ENCODE results near the gene COTL1. TPM values are rescaled to one million over a fixed set of nuclear protein-coding genes. Genes with fewer than 3 reads are reported as not detected.

Gene COTL1
- total and polyA plus RNA-seq, 2 experiments from 2014 or later, result 144 to 370 TPM

DNA sequence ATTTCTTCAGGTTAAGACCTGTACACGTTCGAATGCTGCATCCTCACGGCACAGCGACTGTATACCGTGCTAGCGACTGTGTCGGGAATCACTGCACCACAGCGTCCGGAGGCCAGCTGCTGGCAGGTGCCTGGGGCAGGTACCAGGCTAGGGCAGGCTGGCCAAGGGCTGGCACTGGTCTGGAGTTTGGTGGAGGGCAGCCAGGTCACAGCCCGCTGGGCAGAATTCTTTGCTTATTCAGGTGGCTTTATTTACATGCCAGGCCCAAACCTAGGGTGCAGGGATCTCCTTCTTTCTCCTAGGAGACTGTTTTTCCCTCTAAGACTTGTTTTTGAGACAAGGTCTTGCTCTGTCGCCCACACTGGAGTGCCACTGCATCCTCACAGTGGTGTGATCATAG lies 37.9 kb downstream of the COTL1 start:
- Histone ChIP-seq H4K20me1 (ENCODE audit: insufficient read depth) (no peaks in the 10 kb centered on the region), H3K4me3 (no peak overlapping the region)
- in situ Hi-C loops (cut with MboI), result no loop called here

DNA sequence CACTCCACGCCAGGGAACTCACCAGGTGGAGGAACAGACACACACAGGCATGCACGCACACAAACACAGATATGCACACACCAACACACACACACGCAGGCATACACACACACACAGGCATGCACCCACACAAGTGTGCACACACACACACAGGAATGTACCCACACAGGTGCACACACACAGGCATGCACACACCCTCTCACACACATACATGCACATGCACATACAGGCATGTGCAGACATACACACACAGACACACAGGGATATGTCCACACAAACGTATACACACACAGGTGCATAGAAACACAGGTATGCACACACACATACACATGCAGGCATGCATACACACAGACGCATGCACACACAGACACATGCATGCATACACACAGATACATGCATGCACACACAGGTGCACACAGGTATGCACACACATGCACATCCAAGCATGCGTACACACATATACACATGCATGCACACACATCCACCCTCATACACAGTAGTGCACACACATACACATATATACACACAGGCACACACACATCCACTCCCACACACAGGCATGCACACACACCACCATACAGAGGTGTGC lies 39.2 kb downstream of the COTL1 start:
- H3K4me1 ChIP-seq (ENCODE audit: insufficient read depth), result no peaks in the 10 kb centered on the region
- 85 to 90% methylated on average over 6 of the region's 6 CpGs for WGBS, 2 experiments (ENCODE audit: low coverage in 1 of 2, low lambda C conversion rate in 2 of 2, missing lambda C conversion rate in 2 of 2)
- no peaks in the 10 kb centered on the region for H3K9me3 ChIP-seq (ENCODE audit: low read depth)
- in situ Hi-C loops (cut with MboI), result no loop called here
- no peaks in the 10 kb centered on the region for H3K9me2 ChIP-seq (ENCODE audit: insufficient read depth)
- no peak overlapping the region for H3K27ac ChIP-seq
- no peak overlapping the region for H2AFZ ChIP-seq
- no peak overlapping the region for H3K4me3 ChIP-seq
- DNase-seq, result no peak
- TF ChIP-seq EZH2phosphoT487 (IDR thresholded peaks at IDR 0.05; ENCODE audit: insufficient read depth, low read depth) (no peak), EZH2 (IDR thresholded peaks at IDR 0.05; ENCODE audit: insufficient read depth, poor library complexity, severe bottlenecking) (no peak)
- peaks cover 97% of the 10 kb centered on the region for H3K79me2 ChIP-seq (ENCODE audit: insufficient read depth)
- no peaks in the 10 kb centered on the region; the same call in 1 of the 2 replicates for H3K36me3 ChIP-seq (ENCODE audit: low read depth)
- H3K4me2 ChIP-seq (ENCODE audit: unreplicated experiment), result no peak overlapping the region
- no peaks in the 10 kb centered on the region for H4K20me1 ChIP-seq (ENCODE audit: insufficient read depth)
- no peak overlapping the region for H3K9ac ChIP-seq
- peaks cover 4% of the 10 kb centered on the region; the same call in 1 of the 2 replicates for H3F3A ChIP-seq (ENCODE audit: insufficient read depth)
- H3K27me3 ChIP-seq (replicated peaks; ENCODE audit: insufficient read depth), result no peaks in the 10 kb centered on the region

More for the DNA sequence above, 37.9 kb downstream of the COTL1 start:
- peaks cover 4% of the 10 kb centered on the region; the same call in 1 of the 2 replicates for H3F3A ChIP-seq (ENCODE audit: insufficient read depth)
- no peak overlapping the region for H2AFZ ChIP-seq
- DNase-seq, result no peak
- H3K79me2 ChIP-seq (ENCODE audit: insufficient read depth), result peaks cover 99% of the 10 kb centered on the region
- no peaks in the 10 kb centered on the region for H3K4me1 ChIP-seq (ENCODE audit: insufficient read depth)
- H3K27me3 ChIP-seq (replicated peaks; ENCODE audit: insufficient read depth), result no peaks in the 10 kb centered on the region
- H3K27ac ChIP-seq, result no peak overlapping the region
- TF ChIP-seq EZH2phosphoT487 (IDR thresholded peaks at IDR 0.05; ENCODE audit: insufficient read depth, low read depth) (no peak), EZH2 (IDR thresholded peaks at IDR 0.05; ENCODE audit: insufficient read depth, poor library complexity, severe bottlenecking) (no peak)
- 98 to 99% methylated on average over 11 of the region's 11 CpGs for WGBS, 2 experiments (ENCODE audit: low coverage in 1 of 2, low lambda C conversion rate in 2 of 2, missing lambda C conversion rate in 2 of 2)
- no peaks in the 10 kb centered on the region for H3K9me3 ChIP-seq (ENCODE audit: low read depth)
- no peak overlapping the region for H3K4me2 ChIP-seq (ENCODE audit: unreplicated experiment)
- no peaks in the 10 kb centered on the region; the same call in 1 of the 2 replicates for H3K36me3 ChIP-seq (ENCODE audit: low read depth)
- no peak overlapping the region for H3K9ac ChIP-seq
- no peaks in the 10 kb centered on the region for H3K9me2 ChIP-seq (ENCODE audit: insufficient read depth)

DNA sequence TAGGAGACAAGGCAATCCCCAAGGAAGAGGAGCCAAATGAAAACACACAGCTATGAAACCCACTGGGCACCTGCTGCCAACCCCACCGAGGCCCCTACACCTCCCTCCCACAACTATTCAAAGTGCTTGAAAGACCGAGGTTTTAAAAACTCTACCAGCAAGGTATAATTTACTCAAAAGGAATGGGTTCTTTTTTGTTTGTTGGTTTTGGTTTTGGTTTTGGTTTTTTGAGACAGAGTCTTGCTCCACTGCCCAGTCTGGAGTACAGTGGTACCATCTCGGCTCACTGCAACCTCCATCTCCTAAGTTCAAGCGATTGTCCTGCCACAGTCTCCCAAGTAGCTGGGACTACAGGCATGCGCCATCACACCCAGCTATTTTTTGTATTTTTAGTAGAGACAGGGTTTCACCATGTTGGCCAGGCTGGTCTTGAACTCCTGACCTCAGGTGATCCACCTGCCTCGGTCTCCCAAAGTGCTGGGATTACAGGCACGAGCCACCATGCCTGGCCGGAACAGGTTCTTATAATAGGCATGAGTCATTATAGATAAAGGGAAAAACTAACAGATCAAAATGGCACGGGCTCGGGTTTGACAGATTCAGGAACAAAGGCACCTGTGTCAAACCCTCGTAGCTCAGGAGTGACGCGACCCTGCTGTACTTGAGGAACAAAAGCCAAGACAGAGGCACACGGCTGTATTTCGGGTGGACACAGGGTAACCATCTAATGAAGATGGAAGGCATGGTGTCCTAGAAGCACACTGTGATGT lies 40.7 kb downstream of the COTL1 start:
- WGBS, 2 experiments (ENCODE audit: low coverage in 1 of 2, low lambda C conversion rate in 2 of 2, missing lambda C conversion rate in 2 of 2), result 98 to 99% methylated on average over 15 of the region's 15 CpGs
- Histone ChIP-seq H3K79me2 (ENCODE audit: insufficient read depth) (peaks cover 96% of the 10 kb centered on the region), H3K36me3 (ENCODE audit: low read depth) (no peaks in the 10 kb centered on the region; the same call in 1 of the 2 replicates)

DNA sequence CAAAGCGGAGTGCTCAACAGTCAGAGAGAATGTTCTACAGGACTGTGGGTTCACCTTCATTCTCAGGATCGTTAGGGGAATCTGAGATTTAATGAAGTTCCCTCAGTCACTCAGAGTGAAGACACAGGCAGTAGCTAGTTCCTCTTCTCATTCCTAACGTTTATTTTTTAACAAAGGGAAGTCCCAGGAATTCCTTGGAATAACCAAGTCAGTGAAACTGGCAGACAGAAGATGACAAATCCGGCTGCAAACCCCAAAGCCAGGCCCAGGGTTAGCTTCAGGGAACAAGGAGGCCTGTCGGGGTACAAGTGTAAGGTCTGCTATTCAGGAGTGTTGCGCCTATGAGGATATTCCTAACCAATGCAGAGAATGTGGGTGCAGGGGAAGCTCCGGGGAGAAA lies 42.0 kb downstream of the COTL1 start:
- Histone ChIP-seq H3K9me2 (ENCODE audit: insufficient read depth) (no peaks in the 10 kb centered on the region), H4K20me1 (ENCODE audit: insufficient read depth) (no peaks in the 10 kb centered on the region), H3K27me3 (replicated peaks; ENCODE audit: insufficient read depth) (no peaks in the 10 kb centered on the region), H3K4me3 (no peak overlapping the region), H2AFZ (no peak overlapping the region), H3K4me2 (ENCODE audit: unreplicated experiment) (no peak overlapping the region), H3K36me3 (ENCODE audit: low read depth) (no peaks in the 10 kb centered on the region; the same call in 1 of the 2 replicates), H3F3A (ENCODE audit: insufficient read depth) (no peaks in the 10 kb centered on the region), H3K9me3 (ENCODE audit: low read depth) (no peaks in the 10 kb centered on the region), H3K9ac (no peak overlapping the region), H3K27ac (no peak overlapping the region), H3K4me1 (ENCODE audit: insufficient read depth) (no peaks in the 10 kb centered on the region), H3K79me2 (ENCODE audit: insufficient read depth) (peaks cover 96% of the 10 kb centered on the region)
- 81 to 85% methylated on average over 7 of the region's 7 CpGs for WGBS, 2 experiments (ENCODE audit: low coverage in 1 of 2, low lambda C conversion rate in 2 of 2, missing lambda C conversion rate in 2 of 2)
- DNase-seq, result no peak
- in situ Hi-C loops (cut with MboI), result no loop called here
- TF ChIP-seq EZH2 (IDR thresholded peaks at IDR 0.05; ENCODE audit: insufficient read depth, poor library complexity, severe bottlenecking) (no peak), EZH2phosphoT487 (IDR thresholded peaks at IDR 0.05; ENCODE audit: insufficient read depth, low read depth) (no peak)

More for the DNA sequence above, 40.7 kb downstream of the COTL1 start:
- Histone ChIP-seq H4K20me1 (ENCODE audit: insufficient read depth) (no peaks in the 10 kb centered on the region), H3K4me2 (ENCODE audit: unreplicated experiment) (no peak overlapping the region), H3K4me1 (ENCODE audit: insufficient read depth) (no peaks in the 10 kb centered on the region), H3K9me2 (ENCODE audit: insufficient read depth) (no peaks in the 10 kb centered on the region), H3K4me3 (no peak overlapping the region), H3K27me3 (replicated peaks; ENCODE audit: insufficient read depth) (no peaks in the 10 kb centered on the region), H3K27ac (no peak overlapping the region), H3K9ac (no peak overlapping the region), H3K9me3 (ENCODE audit: low read depth) (no peaks in the 10 kb centered on the region), H2AFZ (no peak overlapping the region), H3F3A (ENCODE audit: insufficient read depth) (no peaks in the 10 kb centered on the region)
- in situ Hi-C loops (cut with MboI), result no loop called here
- DNase-seq, result no peak
- no peak for TF ChIP-seq EZH2 (IDR thresholded peaks at IDR 0.05; ENCODE audit: insufficient read depth, poor library complexity, severe bottlenecking)
- no peak for TF ChIP-seq EZH2phosphoT487 (IDR thresholded peaks at IDR 0.05; ENCODE audit: insufficient read depth, low read depth)
